SK-N-MC (cell line): ENCODE measurements around the gene KCNH5.

Source experiments
- EZH2 ChIP-seq: fragments of 200-600 bp; sonication (generic); IDR thresholded peaks from one replicate; pipeline ENCODE4 v1.6.1; 2017; ENCODE audit warnings: antibody characterized with exemption
- POLR2AphosphoS5 ChIP-seq: IDR thresholded peaks from 2 replicates; pipeline ENCODE4 v1.6.1; 2012; ENCODE audit warnings: mild to moderate bottlenecking, low read depth, low read length, borderline replicate concordance

DNA sequence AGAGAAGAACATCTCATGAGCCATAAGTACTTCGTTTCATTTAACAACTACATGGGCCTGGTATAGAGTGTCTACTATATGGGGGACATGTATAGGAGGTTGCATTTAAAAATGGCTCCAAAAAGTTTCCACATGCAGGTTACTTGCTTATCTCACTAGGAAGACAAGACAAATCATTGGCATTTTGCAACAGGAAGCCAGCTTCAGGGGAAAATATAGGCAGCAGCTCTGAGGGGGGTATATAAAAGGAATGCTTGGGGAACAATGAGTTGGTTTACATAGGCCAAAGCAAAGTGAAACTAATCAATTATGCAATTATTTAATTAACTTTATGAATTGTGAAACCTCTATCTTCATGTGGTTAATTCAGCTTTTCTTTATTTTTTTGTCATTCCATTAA, 225.3 kb downstream of the KCNH5 start:
- TF ChIP-seq EZH2 (no peak), POLR2AphosphoS5 (no peak)
